NOMO-1 (cell line): ENCODE results near the gene CACNA1C.

Source experiments
- DNase-seq, 2 experiments: peaks; one replicate each; lab custom pipeline; 2025; ENCODE audit not compliant: unreplicated experiment in 2 of 2; lab: John Stamatoyannopoulos, UW

CACNA1C gene

GRCh38 chr12:2460051-2460670 lies 407.4 kb downstream of the CACNA1C start:
- DNase-seq: no peak

GRCh38 chr12:2461046-2461445 lies 408.3 kb downstream of the CACNA1C start:
- no peak for DNase-seq

GRCh38 chr12:2461645-2462044 lies 408.9 kb downstream of the CACNA1C start:
- no peak for DNase-seq

GRCh38 chr12:2462087-2462486 lies 409.3 kb downstream of the CACNA1C start:
- DNase-seq: no peak

- no peak for DNase-seq
These were observed 410.9 kb downstream of the CACNA1C start for GRCh38 chr12:2463719-2464118.

- no peak for DNase-seq
These were observed 412.9 kb downstream of the CACNA1C start for GRCh38 chr12:2465681-2466080.

- DNase-seq: no peak
These were observed 413.4 kb downstream of the CACNA1C start for GRCh38 chr12:2466211-2466610.

GRCh38 chr12:2467447-2468195 lies 414.8 kb downstream of the CACNA1C start:
- no peak for DNase-seq

GRCh38 chr12:2475984-2476383 lies 423.2 kb downstream of the CACNA1C start:
- no peak for DNase-seq

GRCh38 chr12:2477009-2477766 lies 424.4 kb downstream of the CACNA1C start:
- DNase-seq: no peak

GRCh38 chr12:2479851-2480535 lies 427.2 kb downstream of the CACNA1C start:
- no peak for DNase-seq

GRCh38 chr12:2481346-2481745 lies 428.6 kb downstream of the CACNA1C start:
- DNase-seq: no peak

- no peak for DNase-seq
These were observed 429.2 kb downstream of the CACNA1C start for GRCh38 chr12:2481951-2482350.

- DNase-seq: no peak
These were observed 430.3 kb downstream of the CACNA1C start for GRCh38 chr12:2482938-2483660.

- DNase-seq: no peak
These were observed 430.9 kb downstream of the CACNA1C start for GRCh38 chr12:2483713-2484112.

GRCh38 chr12:2484141-2484776 lies 431.5 kb downstream of the CACNA1C start:
- DNase-seq: no peak

- no peak for DNase-seq
These were observed 432.9 kb downstream of the CACNA1C start for GRCh38 chr12:2485681-2486080.

GRCh38 chr12:2486796-2487195 lies 434.0 kb downstream of the CACNA1C start:
- DNase-seq: no peak

- DNase-seq: no peak
These were observed 434.5 kb downstream of the CACNA1C start for GRCh38 chr12:2487278-2487677.

GRCh38 chr12:2488131-2488530 lies 435.3 kb downstream of the CACNA1C start:
- DNase-seq: no peak
